Hematopoietic multipotent progenitor cell treated with erythropoietin and hydrocortisone succinate and interleukin-3 and kit ligand, for 8 days (in vitro differentiated cells): Measurements from ENCODE around the gene ARHGAP35.

Experiments
- DNase-seq: peaks from one replicate; pipeline ENCODE4 v3.0.0-alpha.2; 2015

The ARHGAP35 gene

DNA sequence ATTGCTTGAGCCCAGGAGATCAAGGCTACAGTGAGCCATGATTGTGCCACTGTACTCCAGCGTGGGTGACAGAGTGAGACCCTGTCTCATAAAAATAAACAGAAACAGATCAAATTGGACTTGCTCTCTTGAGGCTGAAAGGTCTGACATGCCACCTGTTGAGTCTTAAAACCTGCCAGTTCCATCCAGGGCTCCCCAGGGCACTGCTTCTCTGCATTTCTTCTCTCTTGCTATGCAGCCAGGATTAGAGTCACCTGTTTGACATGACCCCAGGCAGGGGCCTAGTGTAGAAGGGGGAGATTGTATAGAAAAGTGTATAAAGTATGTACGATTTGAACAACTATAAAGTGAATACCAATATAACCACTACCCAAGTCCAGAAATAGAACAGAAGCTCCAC is 45.4 kb downstream of the ARHGAP35 start:
- no peak for DNase-seq

DNA sequence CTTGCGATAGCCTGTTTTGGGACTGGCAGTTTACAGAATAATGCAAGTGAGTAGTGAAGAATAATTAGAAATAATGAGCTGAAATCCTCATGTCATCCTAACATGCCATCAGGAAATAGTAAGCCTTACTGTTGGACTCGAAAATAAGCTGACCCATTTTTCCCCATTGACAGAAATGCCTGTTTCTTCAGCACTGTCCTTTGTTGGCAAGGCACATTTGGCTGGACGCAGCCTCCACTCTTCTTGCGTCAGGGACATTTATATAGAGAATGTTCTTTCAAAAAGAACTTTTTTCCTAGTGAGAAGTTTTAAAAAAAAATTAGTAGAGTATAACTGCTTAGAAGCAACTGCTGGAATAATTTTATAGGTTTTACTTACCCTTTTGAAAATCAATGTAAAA is 47.1 kb downstream of the ARHGAP35 start:
- no peak for DNase-seq

GRCh38 chr19:46909356-46909755 is 48.6 kb downstream of the ARHGAP35 start:
- no peak for DNase-seq
